GM04503 (cell line): ENCODE measurements around the gene IL1R1.

Experiments
- DNase-seq: peaks from one replicate; pipeline ENCODE4 v3.0.0-alpha.2; 2012; ENCODE audit warnings: low read depth

The IL1R1 gene

DNA sequence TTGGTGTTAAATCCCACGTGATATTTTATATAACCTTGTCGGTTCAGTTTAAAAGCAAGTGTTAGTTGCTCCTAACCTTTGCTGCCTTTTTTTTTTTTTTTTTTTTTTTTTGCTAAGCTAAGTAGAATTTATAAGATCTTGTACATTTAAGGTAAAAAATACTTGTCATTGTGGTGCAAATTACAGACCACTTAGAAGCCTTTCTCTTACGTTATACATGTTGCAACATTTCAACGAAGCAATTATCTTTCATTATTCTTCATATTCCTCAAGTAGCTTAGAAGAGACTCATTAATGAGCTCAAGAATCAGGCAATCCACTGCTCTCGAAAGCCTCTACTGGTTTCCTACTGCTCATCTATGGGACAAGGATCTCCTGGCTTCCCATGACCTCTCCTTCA is 29.4 kb downstream of the IL1R1 start:
- DNase-seq, result no peak

DNA sequence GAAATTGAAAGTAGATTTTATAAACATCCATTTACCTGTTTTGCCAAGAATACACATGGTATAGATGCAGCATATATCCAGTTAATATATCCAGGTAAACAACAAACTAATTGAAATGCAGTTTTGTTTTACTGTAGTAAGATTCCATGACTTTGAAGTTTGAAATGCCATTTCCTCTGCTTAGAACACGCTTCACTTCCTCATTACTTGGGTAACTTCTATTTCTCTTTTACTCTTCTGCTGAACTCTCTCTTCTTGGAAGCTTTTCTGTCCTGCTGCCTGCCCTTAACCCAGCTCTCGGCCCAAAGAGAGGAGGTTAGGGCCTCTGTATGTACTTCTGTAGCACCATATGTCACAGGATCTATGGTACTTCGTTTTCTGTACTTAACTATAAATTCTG is 30.2 kb downstream of the IL1R1 start:
- DNase-seq, result no peak

DNA sequence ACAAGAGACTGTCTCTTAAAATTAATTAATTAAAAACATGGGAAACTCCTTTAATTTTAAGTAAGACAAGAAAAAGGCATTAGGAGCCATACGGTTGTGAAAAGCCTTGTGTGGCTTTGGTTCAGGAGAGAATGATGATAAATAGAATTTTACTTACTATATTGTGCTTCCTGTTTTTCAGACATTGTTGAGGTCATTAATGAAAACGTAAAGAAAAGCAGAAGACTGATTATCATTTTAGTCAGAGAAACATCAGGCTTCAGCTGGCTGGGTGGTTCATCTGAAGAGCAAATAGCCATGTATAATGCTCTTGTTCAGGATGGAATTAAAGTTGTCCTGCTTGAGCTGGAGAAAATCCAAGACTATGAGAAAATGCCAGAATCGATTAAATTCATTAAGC is 33.6 kb downstream of the IL1R1 start:
- DNase-seq, result no peak

DNA sequence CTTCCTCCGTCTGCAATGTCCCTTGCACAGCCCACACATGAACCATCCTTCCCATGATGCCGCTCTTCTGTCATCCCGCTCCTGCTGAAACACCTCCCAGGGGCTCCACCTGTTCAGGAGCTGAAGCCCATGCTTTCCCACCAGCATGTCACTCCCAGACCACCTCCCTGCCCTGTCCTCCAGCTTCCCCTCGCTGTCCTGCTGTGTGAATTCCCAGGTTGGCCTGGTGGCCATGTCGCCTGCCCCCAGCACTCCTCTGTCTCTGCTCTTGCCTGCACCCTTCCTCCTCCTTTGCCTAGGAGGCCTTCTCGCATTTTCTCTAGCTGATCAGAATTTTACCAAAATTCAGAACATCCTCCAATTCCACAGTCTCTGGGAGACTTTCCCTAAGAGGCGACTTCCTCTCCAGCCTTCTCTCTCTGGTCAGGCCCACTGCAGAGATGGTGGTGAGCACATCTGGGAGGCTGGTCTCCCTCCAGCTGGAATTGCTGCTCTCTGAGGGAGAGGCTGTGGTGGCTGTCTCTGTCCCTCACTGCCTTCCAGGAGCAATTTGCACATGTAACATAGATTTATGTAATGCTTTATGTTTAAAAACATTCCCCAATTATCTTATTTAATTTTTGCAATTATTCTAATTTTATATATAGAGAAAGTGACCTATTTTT is 35.4 kb downstream of the IL1R1 start:
- DNase-seq, result no peak

DNA sequence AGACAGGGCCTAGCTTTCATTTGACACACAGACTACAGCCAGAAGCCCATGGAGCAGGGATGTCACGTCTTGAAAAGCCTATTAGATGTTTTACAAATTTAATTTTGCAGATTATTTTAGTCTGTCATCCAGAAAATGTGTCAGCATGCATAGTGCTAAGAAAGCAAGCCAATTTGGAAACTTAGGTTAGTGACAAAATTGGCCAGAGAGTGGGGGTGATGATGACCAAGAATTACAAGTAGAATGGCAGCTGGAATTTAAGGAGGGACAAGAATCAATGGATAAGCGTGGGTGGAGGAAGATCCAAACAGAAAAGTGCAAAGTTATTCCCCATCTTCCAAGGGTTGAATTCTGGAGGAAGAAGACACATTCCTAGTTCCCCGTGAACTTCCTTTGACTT is 36.5 kb downstream of the IL1R1 start:
- DNase-seq, result no peak

DNA sequence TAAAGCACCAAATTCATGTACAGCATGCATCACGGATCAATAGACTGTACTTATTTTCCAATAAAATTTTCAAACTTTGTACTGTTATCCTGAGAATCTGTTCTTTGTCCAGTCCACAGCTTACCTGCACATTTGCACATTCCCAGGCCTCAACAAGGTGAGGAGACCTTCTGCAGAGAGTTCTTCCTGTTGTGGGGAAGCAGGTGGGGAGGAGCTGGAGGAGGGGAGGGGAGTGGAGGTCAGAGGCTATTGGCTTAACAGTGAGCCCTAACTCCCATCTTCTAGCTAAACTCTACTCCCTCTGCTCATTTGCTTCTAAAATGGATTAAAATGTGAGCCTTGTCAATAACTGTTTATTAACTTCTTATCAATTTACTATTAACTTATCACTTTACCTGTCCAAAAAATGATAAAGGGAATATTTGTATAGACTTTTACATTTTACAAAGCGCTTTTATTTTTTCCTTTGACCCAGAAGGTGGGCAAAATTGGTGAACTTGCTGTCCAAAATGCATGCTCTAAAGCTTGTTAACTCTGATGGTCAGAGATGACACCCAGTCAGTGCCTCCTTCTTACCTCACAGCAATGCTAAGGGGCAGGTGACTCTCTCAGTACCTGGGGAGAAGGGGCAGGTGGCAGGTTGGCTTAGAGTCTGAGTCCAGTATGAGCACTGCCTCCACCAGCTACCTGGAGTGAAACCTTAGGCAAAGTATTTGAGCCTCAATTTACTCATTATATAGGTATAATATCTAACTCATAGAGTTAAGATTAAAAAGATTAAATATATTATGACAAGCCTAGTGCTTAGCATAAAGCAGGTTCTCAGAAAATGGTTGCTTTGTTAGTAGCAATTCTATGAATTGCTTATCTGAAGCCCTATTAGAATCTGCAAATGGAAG is 37.5 kb downstream of the IL1R1 start:
- no peak for DNase-seq

DNA sequence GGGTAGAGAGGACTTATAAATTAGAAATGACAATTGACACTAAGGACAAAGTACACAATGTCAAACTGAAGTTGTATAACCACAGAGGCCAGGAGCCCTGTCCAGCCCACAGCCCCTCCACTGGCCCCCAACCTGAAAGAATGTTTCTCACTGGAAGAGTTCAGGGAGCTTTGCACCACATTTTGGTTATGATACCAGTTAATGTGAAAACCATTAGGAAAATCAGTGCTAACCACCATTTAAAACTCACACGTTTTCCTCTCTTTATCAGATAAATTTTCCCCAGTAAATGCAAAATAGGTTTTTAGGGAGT is 38.1 kb downstream of the IL1R1 start:
- no peak for DNase-seq

DNA sequence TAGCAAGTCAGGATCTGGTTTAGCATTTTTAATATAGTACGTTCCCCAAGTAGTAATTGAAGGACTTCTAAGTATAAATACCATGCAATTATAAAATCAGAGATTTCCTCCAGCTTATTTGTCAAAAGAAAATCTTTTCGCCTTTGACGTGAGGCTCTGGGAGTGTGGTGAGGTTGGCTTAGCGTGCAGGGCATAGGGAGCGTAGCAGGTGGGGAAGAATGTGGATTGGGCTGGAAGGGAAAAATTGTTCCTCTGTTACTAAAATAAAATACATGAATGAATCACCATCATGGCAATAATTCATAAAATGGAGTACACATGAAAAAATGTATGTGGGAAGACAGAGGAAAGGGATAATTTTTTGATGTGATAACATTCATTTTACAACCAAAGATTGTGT is 38.8 kb downstream of the IL1R1 start:
- DNase-seq, result no peak

DNA sequence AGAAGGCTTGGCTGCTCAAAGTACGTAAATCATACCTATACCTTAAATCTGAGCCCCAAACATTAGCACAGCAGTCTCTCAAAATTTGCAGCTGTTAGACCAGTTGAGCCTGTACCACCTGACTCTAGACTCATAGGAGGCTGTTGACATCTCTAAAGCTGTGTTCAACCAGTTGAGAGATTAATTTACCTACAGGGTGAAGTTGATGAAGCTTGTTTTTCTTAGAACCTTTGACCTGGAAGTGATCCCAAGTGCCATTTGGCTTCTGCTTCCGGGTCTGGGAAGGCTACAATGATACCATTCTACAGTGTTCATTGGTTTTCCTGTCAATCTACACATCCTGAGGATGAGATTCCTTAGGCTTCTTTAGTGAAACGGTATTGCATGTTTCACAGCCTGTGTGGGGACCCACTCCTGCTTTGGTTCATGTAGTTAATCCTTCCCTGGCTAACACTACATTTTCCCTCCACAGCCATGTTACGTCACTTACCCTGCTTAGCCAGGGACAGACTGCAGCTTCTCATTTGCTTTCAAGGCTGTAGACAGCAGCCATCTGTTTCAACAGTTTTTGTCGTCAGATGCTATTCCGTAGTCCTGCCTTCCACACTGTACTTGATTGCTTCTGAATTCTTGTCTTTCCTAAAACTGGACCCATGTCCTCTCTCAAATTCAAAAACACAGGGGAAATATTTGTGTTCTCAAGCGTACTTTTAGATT is 39.5 kb downstream of the IL1R1 start:
- DNase-seq, result no peak

DNA sequence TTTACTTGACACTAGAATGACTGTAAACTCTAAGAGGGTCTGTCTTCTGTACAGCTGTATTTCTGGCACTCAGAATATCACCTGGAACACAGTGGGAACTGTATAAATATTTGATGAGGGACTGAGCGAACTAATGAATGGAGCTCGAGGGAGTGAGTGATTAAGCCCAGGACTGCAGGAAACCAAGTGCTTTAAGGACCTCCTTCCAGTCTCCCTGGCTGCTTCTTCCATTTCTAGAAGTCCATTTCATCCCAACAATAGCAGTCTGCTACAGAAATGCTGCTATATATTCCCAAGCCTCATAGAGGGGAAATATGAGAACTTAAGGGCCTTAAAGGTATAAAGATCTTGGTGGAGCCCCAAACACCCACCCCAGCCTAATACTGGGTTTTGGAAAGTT is 41.5 kb downstream of the IL1R1 start:
- no peak for DNase-seq

DNA sequence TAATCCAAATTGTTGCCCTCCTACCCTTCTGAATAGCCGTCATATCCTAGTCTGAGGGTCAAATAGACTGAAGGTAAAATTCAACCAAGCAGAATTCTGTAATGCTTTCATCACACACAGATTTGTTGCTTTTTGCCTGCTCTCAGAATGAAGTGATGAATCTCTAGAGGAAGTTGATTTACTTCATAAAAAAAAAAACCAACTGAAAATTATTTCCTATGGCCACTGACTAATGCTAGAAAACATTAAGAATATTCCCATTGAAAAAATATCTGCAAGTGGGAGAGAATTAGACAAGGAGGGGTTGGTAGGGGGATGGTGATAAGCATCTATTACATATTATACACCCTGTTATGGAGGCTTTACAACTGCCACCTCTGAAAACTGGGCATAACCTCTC is 42.0 kb downstream of the IL1R1 start:
- no peak for DNase-seq

DNA sequence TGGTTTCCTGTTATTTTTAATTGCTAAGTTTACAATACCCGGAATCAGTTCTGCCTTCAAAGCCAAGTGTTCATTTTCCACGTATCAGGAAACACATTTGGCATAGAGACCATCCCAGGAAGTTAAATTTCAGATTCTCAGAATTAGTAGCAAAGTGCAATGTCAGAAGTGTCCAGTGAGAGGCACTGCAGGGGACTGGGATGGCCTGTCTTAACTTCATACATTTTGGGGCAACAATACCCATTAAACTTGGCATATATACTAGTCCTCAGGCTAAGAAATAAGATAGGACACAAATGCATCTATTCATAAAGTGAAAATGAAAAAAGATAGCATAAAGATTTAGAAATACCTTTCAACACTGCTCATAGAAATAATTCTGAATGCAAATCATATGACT is 42.8 kb downstream of the IL1R1 start:
- DNase-seq, result no peak

DNA sequence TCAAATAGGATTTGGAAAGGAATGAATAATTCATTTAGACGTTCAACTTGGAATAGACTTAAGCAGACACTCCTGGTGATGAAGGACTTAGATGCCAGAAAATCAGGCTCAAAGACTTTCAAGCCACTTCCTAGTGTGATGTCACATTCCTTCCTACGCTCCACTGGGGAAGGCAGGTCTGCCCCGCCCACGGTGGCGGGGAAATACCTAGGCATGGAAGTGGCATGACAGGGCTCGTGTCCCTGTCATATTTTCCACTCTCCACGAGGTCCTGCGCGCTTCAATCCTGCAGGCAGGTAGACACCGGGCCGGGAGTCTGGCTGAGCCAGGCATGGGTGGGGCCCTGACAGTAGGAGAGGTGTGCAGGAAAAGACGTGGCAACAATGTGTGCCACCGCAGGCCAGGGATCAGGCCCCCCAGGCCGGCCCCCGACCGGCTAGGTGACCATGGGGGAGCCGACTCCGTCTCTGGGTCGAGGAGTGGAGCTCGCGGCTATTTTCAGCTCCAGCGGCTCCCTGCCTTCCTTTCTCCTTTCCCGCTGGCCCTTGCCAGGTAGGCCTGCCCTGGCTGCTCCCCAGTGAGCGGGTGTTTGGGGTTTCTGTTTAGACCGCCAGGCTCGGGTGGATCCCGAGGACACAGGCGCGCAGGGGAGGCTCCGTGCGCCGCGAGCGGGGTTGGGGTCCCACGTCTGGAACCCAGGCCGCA is 44.4 kb downstream of the IL1R1 start, which contains the start of gene IL1RL2:
IL1RL2 (plus strand) TSS at position 233 of the 705 bp plus-strand sequence. CDS start 845 bp downstream, outside the sequence.
- no peak for DNase-seq

DNA sequence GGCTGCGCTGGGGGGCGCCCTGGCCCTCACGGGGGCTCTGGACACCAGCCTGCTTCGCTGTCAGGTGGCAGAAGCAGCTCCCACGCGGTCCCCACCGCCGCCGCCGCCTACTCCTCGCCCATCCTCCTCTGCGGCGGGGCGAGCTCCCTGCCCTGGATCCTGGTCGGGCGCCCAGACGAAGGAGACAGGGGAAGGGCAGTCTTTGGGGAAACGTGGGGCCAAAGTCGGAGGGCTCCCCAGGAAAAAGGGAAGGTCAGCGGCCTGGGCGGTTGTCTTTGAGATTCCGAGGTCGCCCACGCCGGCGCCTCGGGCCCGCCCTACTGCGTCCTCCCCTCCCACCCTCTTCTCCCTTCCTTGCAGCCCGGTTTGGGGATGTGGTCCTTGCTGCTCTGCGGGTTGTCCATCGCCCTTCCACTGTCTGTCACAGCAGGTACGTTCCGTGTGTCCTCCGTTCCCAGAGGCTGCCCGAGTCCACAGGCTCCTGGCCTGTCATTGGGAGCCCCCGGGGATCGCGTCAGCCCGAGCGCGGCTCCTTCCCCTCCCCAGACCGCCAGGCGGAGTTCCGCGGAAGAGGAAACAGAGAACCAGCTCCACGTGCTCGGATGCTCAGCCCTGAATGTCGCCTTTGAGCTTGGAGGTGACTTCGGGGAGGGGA is 45.1 kb downstream of the IL1R1 start:
- no peak for DNase-seq

DNA sequence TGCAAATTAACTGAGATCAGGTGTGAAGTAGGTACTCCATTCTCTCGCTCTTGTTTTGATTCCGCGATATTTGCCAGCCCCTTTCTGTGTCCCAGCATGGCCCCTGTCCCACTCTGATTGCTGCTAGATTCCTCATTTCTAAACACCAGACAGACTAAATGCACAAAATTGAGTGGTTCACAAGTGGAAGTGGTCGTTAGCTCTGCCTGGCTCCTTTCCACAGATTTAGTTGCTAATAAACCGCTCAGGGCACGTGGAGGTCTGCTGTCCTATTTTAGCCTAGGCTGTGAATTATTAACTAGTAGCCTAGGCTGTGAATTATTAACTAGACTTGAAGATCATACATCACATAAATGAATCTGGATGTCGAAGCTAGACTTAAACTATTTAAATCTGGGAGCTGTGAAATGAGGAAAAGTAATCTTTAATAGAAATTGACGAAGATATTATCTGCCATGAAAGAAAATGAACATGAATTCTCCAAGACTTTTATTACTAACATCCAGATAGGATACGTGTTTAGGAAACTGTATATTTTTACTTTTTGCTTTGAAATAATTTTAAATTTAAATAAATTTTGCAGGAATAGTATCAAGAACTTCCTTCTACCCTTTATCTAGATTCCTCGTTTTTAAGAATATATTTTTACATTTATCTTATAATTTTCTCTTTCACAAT is 48.0 kb downstream of the IL1R1 start:
- no peak for DNase-seq

DNA sequence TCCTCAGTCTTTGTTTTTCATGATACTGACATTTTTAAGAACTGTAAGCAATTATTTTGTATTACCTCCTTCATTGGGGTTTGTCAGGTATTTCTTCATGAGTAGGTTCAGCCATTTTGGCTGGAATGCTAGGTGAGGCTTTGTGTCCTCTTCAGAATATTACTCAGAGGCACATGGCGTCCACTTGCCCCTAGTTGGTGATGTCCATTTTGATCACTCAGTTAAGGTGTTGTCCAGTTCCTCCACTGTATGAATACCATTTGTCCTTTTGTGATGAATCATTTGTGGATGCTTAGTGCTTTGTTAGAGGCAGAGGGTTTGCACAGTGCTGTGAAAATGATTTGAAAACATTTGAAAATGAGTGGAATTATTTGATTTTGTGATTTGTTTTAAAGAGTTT is 49.0 kb downstream of the IL1R1 start:
- DNase-seq, result no peak

DNA sequence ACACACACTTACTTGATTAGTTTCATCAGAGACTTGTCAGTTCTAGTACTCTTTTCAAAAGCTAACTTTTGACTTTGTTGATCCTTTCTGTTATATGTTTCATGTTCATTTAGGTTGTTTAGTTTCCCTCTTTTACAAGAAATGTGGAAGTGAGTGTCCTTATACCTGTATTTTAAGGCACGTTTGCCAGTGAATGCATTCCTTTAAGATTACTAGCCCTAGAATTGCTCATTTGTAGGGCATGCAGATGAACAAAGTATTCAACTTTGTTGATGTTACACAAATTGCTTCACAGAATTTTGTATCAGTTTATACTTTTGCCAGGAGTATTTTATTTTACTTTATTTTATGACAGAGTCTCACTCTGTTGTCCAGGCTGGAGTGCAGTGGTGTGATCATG is 50.5 kb downstream of the IL1R1 start:
- no peak for DNase-seq

DNA sequence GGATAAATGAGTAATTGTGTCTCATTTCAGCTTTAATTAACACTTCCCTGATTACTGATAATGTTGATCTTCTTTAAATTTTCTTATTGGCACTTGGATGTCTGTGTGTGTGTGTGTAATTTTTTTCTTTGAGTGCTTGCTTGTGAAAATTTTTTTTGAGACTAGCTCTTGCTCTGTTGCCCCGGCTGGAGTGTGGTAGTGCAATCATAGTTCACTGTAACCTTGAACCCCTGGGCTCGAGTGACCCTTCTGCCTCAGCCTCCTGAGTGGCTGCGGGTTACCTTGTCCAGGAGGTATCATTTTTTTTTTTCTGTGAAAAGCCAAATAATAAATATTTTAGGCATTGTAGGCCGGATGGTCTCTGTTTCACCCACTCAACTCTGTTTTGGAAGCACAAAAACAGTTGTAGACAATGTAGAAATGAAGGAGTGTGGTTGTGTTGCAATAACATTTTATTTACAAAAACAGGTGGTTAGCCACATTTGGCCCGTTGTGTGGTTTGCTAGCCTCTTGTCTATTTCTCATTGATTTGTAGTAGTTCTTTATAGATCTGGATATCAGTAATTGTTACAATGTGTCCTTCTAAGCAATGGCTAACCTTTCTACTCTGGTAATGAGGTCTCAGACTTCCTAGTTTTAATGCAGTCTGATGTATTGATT is 52.2 kb downstream of the IL1R1 start:
- DNase-seq, result no peak

DNA sequence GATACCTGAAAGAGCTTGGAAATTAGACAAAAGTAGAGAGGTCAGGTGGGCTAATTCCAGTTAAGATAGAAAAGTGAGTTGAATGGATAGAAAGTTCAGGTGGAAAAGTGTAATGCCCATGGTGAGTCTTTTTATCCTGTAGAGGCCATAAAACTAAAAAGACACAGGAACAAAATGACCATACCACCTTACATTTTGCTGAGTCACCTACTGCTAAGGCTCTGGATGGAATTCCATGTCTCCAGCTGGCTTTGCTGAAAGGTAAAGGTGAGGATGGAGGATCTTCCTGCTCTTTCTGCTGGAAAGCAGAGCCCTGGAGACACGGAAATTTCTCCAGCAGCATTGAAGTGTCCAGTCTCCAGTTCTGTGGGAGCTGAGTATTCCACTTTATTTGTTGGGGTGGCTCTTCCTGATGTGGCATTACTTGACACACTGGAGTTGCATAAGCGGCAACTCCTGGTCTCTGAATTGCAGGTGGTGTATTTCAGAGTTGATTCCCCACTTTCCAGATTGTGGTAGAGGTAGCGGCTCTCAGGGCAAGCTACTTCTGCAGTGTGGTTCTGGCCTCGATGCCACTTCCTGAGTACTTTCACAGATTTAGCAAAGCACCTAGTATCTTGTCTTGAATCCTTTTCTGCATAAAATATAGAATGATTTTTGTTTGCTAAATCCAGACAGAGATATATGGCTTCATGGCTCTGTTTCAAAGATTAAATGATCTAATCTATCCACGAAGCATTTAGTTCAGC is 55.0 kb downstream of the IL1R1 start:
- no peak for DNase-seq

DNA sequence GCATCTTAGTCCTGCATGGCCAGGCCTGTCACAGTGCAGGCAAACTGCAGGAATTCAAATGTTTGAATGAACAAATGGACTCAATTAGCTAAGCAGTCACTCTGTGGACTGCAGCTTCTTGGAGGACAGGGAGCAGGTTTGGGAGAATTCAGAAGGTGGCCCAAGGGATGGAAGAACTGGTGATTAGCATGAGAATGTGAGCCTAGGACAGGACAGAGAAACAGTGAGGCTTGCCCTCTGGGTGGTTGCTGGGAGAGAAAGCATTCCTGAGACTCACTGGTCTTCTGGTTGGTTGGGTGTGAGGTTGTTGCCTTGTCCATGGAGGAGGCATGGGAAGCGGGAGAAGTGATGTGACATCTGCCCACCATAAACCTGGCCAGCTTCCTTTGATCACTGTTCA is 58.0 kb downstream of the IL1R1 start:
- DNase-seq, result no peak
